ENCODE results near the gene TGFBR1.

The TGFBR1 gene

GRCh38 chr9:99076030-99076429 is 28.9 kb upstream of the TGFBR1 start:
- DNase-seq = no peak

- peak in 3 of 5 experiments; percentile 21 to 91 (median 67) for DNase-seq
These were observed 28.3 kb upstream of the TGFBR1 start for GRCh38 chr9:99076483-99077171.

GRCh38 chr9:99078717-99079116 is 26.2 kb upstream of the TGFBR1 start:
- no peak for DNase-seq

- DNase-seq = no peak
These were observed 25.4 kb upstream of the TGFBR1 start for GRCh38 chr9:99079542-99079941.

GRCh38 chr9:99083051-99083450 is 21.9 kb upstream of the TGFBR1 start:
- DNase-seq = no peak

- no peak for DNase-seq
These were observed 18.7 kb upstream of the TGFBR1 start for GRCh38 chr9:99085949-99086948.

GRCh38 chr9:99087462-99087861 is 17.5 kb upstream of the TGFBR1 start:
- no peak for DNase-seq

GRCh38 chr9:99090336-99091130 is 14.4 kb upstream of the TGFBR1 start:
- DNase-seq = no peak

GRCh38 chr9:99092643-99093491 is 12.0 kb upstream of the TGFBR1 start:
- peak in 1 of 5 experiments; percentile 59 for DNase-seq

GRCh38 chr9:99093492-99093791 is 11.5 kb upstream of the TGFBR1 start:
- no peak for DNase-seq

GRCh38 chr9:99095565-99095964 is 9.3 kb upstream of the TGFBR1 start:
- no peak for DNase-seq

GRCh38 chr9:99096409-99096808 is 8.5 kb upstream of the TGFBR1 start:
- no peak for DNase-seq

GRCh38 chr9:99099806-99100585 is 4.9 kb upstream of the TGFBR1 start:
- DNase-seq = peak in 1 of 5 experiments; percentile 56

- DNase-seq = no peak
These were observed 3.6 kb upstream of the TGFBR1 start for GRCh38 chr9:99101271-99101670.

- DNase-seq = no peak
These were observed 3.1 kb upstream of the TGFBR1 start for GRCh38 chr9:99101812-99102211.

GRCh38 chr9:99103054-99103895 is 1.6 kb upstream of the TGFBR1 start:
- no peak for DNase-seq

- DNase-seq = no peak
These were observed 933 bp upstream of the TGFBR1 start for GRCh38 chr9:99103901-99104458.

- DNase-seq = peak in 4 of 5 experiments; percentile 9 to 37 (median 18)
These were observed 485 bp downstream of the TGFBR1 start for GRCh38 chr9:99105152-99106043.

- DNase-seq = no peak
These were observed 1.1 kb downstream of the TGFBR1 start for GRCh38 chr9:99106044-99106375.
